Caki2 (cell line): ENCODE results near the gene AGTR1. TPM values are rescaled to one million over a fixed set of nuclear protein-coding genes. Genes with fewer than 3 reads are reported as not detected.

Source experiments
- DNase-seq: peaks from one replicate; pipeline ENCODE4 v3.0.0-alpha.2; 2015; ENCODE audit warnings: low read depth
- in situ Hi-C: cut with HindIII; loops from 2 replicates; pipeline ENCODE4 v1.10.0; 2016; ENCODE audit warnings: low sequenced_read_pairs, low pct_unique_long_range_greater_than_20kb, mixed read lengths
- total RNA-seq: library from RNA; depleted of rRNA; stranded (reverse); fragments of >200 nt; shearing (Covaris generic); gene quantifications from 2 replicates; pipeline ENCODE4 v1.2.3, GENCODE V29; 2014; ENCODE audit warnings: low replicate concordance; rRNA removed

The AGTR1 gene
- total RNA-seq, 1 experiment from 2014 or later, result 0.03 TPM

DNA sequence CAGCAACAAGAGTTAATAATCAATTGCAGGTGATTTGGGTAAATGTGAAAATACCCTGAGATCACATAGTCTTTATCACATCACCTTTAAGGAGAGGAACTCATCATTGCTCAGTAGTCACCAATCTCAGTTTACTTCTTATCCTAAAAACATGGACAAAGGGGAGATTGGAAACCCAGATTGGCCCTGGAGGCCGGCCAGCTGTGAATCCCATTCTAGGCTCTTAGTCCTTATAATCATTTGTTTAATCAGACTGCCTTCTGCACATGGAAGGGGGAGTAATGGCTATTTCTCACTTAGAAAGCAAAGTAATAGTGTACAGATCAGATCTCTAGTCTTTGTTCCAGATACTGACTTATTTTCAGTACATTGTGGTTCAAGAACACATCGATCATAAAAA, 92.7 kb downstream of the AGTR1 start:
- no peak for DNase-seq
- in situ Hi-C loops, result no loop called here

DNA sequence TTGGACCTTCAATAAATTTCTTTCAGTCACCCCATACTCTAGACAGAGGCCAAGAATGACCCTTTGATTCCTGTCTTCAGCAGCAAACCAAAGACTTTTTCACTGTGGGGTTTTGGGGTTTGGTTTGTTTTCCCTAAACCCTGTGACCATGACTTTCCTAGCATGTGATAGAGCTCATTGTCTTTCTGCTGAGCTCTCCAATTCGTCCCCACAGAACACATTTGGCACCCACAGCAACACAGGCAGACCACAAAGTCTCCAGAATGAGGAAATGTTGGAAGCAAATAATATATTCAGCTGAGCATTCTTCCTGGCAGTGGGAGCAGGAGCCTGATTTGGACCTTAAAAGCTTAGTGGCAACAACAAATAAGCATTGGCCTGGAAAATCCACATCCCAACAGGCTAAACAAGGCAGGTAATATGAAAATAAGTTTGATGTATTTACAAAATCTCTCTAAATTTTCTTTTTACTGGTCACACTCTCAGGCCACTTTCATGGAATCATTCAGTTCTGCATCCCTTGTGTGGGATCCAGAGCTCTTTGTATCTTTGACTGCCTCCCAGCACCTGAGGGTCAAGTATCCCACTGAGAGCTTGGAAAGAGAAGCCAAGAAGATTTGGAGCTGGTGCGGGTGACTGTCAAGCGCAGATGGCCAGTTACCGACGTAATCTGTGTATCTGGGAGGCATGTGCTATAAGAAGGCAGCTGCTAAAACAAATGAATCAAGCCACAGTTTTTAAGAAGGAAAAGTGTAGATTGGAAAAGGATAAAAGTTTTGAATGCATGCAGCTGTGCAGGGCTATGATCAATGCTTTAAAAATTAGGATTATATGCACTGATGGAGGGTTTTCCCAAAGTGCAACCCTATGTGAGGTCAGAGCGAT, 93.4 kb downstream of the AGTR1 start:
- DNase-seq, result no peak
- in situ Hi-C loops, result no loop called here

DNA sequence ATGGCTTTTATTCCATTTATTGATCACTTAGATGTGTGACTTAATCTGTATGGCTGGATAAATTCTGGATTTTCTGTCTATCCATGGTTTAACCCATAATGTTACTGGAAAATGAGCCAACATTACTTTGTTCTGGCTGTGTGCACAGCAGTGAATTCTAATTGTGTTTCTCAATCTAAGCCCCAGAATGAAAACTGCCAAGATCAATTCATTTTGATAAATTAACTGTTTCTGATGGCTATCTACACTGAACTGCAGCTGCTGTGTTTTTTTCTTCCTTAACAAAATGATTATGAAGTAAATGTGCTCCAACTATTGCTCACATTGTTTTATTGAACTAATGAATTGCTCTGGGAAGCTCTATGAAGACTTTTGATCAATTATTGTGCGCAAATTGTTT, 94.2 kb downstream of the AGTR1 start:
- in situ Hi-C loops, result no loop called here
- DNase-seq, result no peak

DNA sequence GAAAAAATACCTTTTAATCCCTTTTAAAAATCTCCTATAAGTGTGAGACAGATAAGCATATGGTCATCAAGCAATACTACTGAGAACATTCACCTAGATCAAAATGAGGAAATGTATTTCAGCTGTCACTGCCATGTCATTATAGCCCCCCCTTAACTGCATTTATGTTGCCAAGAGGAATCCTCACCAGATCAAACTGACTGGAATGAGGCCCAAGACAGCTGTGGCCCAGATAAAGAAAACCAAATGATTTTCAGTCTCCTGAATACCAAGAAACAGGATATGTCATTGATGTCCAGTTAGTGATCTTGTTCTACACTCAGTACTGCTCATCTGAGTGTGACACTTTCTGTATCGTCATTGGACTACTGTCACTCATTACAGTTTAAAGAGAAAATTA, 94.8 kb downstream of the AGTR1 start:
- in situ Hi-C loops, result no loop called here
- DNase-seq, result no peak

Other genes starting within 250 kb of the AGTR1 start
- gene CPB1, start 129.9 kb downstream of the AGTR1 start, total RNA-seq, result not detected in 2 replicates
- gene CPA3, start 167.4 kb downstream of the AGTR1 start, total RNA-seq, result not detected in 2 replicates